GM15510 (cell line): Measurements from ENCODE around the gene CHAF1A.

Experiments
- POLR2A ChIP-seq: IDR thresholded peaks from 3 replicates; pipeline ENCODE4 v1.6.1; 2011; ENCODE audit warnings: borderline replicate concordance; ENCODE audit not compliant: insufficient read length; ENCODE audit errors: extremely low read depth

The CHAF1A gene

DNA sequence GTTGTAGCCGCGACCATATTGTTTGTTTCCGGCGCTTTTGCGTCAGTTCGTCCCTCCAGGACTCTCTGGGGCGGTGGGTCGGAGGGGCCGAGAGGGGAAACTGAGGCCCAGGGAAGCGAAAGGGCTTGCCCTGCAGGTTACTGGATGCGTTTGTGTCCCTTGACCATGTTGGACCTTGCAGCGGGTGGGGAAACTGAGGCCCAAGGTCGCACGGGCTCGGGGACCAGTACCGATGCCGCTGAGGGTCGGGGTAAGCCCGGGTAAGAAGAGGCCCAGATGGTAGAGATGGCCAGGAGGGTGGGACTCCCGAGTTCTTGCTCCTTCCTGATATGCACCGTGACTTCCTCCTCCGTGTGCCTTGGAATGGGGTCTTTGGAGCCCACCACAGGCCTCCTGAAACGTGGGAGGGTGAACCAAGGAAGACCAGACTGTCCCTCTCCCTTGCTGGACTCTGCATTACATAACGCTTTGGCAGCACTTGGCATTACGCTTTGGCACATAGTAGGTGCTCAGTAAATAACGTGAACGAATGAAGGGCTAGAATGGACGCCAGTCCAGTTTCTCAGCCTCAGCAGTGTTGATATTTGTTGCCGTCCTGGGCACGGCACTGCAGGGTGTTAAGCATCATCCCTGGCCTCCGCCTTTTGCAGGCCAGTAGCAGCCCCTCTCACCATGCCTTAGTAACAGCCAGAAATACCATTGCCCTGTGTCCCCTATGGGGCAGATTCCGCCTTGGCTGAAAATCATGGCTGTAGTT is 743 bp downstream of the CHAF1A start:
- TF ChIP-seq POLR2A: no peak

- no peak for TF ChIP-seq POLR2A
Observed at GRCh38 chr19:4405977-4406376, 3.5 kb downstream of the CHAF1A start.

- no peak for TF ChIP-seq POLR2A
Observed at GRCh38 chr19:4406626-4407025, 4.2 kb downstream of the CHAF1A start.

DNA sequence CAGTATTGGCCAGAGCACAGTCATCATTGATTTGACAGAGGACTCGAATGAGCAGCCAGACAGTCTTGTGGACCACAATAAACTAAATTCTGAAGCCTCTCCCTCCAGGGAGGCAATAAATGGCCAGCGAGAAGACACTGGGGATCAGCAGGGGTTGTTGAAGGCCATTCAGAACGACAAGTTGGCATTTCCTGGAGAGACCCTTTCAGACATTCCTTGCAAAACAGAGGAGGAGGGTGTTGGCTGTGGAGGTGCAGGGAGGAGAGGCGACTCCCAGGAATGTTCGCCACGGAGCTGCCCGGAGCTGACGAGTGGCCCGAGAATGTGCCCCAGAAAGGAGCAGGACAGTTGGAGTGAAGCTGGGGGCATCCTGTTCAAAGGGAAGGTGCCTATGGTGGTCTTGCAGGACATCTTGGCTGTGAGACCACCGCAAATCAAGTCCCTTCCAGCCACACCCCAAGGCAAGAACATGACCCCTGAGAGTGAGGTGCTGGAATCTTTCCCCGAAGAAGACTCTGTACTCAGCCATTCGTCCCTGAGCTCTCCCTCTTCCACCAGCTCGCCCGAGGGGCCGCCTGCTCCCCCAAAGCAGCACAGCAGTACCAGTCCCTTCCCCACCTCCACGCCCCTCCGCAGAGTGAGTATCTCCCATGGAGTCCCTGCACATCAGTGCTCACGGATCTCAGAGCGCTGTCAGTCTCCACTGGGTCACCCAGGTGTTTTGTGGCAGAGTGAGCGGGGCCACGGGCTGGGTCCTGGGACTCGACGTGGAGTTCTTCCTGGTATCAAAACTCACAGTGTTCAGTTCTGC is 6.9 kb downstream of the CHAF1A start:
- no peak for TF ChIP-seq POLR2A

DNA sequence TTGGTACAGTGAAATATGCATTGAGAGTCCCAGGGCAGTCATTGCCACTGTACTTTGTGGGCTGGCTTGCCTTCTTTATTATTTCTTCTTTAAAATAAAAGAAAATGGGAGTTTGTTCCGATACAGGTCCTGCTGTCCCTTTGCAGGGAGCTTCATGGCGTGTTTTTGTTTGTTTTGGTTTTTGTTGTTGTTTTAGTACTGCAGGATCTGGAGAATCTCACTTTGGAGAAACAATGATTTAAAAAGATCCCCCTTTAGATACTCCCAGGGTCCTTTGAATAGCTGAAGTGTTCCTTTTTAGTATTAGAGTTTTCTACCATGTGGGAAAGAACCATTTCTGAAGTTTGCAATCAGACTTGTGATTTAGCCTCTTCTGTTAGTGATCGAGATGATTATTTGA is 11.1 kb downstream of the CHAF1A start:
- no peak for TF ChIP-seq POLR2A

DNA sequence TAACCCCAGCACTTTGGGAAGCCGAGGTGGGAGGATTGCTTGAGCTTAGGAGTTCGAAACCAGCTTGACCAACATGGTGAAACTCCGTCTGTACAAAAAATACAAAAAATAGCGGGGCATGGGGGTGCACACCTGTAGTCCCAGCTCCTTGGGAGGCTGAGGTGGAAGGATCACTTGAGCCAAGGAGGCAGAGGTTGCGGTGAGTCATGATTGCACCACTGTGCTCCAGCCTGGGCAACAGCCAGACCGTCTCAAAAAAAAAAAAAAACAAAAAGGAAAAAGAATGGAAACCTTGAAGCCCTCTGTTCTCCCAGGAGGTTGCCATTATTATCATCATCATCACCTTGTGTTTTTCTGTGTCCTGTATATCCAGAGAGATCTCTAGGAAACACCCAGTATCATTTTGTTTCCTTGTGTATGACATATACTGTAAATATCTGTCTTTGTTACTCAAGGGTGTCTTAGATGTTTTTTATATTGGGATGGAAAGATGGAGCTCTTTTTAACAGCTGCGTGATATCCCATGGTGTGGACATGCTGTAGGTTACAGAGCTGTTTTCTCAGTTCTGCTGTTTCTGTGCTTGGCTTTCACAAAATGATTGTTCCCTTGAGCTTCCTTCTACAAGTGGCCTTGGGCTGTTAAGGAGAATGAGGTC is 11.8 kb downstream of the CHAF1A start:
- no peak for TF ChIP-seq POLR2A

- no peak for TF ChIP-seq POLR2A
Observed at GRCh38 chr19:4414800-4415321, 12.4 kb downstream of the CHAF1A start.

GRCh38 chr19:4415352-4415751 is 12.9 kb downstream of the CHAF1A start:
- no peak for TF ChIP-seq POLR2A

DNA sequence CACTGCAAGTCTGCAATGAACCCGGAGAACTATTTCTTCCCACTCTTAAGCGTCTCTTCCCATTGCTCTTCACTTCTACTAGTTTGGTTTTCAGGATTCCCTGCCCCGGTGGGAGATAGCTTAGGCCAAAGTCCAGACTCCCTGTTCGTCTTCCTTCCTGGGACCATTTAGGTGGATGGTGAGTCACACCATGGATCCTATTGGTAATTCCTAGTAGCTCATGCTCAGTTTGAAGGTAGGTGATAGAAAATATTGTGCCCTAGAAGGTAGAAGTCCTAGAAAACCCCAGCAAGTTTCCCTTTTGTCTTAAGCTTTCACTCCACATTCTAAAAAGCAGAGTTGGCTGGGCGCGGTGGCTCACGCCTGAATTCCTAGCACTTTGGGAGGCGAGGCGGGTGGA is 13.8 kb downstream of the CHAF1A start:
- TF ChIP-seq POLR2A: no peak

DNA sequence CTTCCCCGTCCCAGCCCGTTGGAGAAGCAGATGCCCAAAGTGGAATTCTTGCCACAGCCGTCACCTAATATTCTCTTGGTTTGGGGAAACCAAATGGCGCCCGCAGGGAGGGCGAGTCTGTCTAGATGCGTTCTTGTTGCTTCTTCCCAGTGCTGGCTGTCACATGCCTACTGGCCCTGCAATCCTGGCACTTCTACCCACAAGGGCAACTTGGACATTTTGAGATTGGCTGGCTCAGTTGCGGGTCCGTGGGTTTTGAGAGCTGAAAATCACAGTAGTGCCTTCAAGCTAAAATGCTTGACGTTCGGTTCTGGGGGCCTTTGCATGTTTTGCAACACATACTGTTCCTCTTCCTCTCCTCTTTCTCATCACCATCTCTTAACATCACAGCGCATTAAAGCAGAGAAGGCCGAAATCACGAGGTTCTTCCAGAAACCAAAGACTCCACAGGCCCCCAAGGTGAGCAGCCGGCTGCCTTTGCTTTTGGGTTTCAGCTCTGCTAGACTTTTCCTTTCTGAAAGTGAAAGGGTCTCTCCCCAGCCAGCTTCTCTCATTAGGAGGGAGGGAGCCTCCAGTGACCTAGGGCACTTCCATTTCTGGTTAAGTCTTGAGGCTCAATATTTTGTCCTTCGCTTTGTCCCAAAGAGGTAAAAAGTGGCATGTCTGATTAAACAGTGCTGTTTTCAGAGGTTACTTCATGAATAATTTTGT is 21.1 kb downstream of the CHAF1A start:
- no peak for TF ChIP-seq POLR2A

- TF ChIP-seq POLR2A: no peak
Observed at GRCh38 chr19:4425537-4425936, 23.1 kb downstream of the CHAF1A start.

- no peak for TF ChIP-seq POLR2A
Observed at GRCh38 chr19:4428326-4428975, 26.0 kb downstream of the CHAF1A start.

DNA sequence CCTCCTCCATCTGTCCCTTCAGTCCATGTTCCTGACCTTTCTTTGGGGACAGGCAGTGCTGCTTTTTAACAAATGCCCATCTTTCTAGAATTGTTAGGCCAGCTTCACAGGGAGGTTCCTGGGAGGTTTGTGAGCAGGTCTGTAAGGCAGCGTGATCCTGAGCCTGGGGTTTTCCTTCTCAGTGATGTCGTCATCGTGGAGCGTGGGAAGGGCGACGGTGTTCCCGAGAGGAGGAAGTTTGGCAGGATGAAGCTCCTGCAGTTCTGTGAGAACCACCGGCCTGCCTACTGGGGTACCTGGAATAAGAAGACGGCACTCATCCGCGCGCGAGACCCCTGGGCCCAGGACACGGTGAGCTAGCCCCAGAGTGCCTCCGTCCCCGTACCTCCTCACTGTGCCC is 26.8 kb downstream of the CHAF1A start:
- TF ChIP-seq POLR2A: no peak

GRCh38 chr19:4429771-4430171 is 27.3 kb downstream of the CHAF1A start:
- TF ChIP-seq POLR2A: no peak
